ENCODE measurements around the gene DCHS2.

Gene DCHS2

GRCh38 chr4:154304679-154305078 lies 186.9 kb downstream of the DCHS2 start:
- TF ChIP-seq CTCF (IDR thresholded peaks at IDR 0.05) = no peak
- no peak for TF ChIP-seq ZFX (IDR thresholded peaks at IDR 0.05; ENCODE audit: borderline replicate concordance)
- no peak overlapping the region for H3K27ac ChIP-seq

- TF ChIP-seq CTCF (IDR thresholded peaks at IDR 0.05) = no peak
- no peak for TF ChIP-seq ZFX (IDR thresholded peaks at IDR 0.05; ENCODE audit: borderline replicate concordance)
- no peak overlapping the region for H3K27ac ChIP-seq
Observed at GRCh38 chr4:154294652-154295350, 196.8 kb downstream of the DCHS2 start.

GRCh38 chr4:154293427-154293826 lies 198.2 kb downstream of the DCHS2 start:
- TF ChIP-seq ZFX (IDR thresholded peaks at IDR 0.05; ENCODE audit: borderline replicate concordance) (no peak), CTCF (IDR thresholded peaks at IDR 0.05) (no peak)

GRCh38 chr4:154292589-154292988 lies 199.0 kb downstream of the DCHS2 start:
- TF ChIP-seq ZFX (IDR thresholded peaks at IDR 0.05; ENCODE audit: borderline replicate concordance) (no peak), CTCF (IDR thresholded peaks at IDR 0.05) (peak; percentile 11; the same call in 1 of the 2 replicates)
- H3K27ac ChIP-seq = no peak overlapping the region

More at GRCh38 chr4:154293427-154293826, 198.2 kb downstream of the DCHS2 start:
- H3K27ac ChIP-seq = no peak overlapping the region

- TF ChIP-seq CTCF (IDR thresholded peaks at IDR 0.05) (no peak), ZFX (IDR thresholded peaks at IDR 0.05; ENCODE audit: borderline replicate concordance) (no peak)
- no peak overlapping the region for H3K27ac ChIP-seq
Observed at GRCh38 chr4:154277172-154277571, 214.4 kb downstream of the DCHS2 start.

GRCh38 chr4:154276496-154276895 lies 215.1 kb downstream of the DCHS2 start:
- H3K27ac ChIP-seq = no peak overlapping the region
- TF ChIP-seq CTCF (IDR thresholded peaks at IDR 0.05) = no peak
- no peak for TF ChIP-seq ZFX (IDR thresholded peaks at IDR 0.05; ENCODE audit: borderline replicate concordance)

GRCh38 chr4:154254999-154255398 lies 236.6 kb downstream of the DCHS2 start:
- H3K27ac ChIP-seq = no peak overlapping the region
- TF ChIP-seq CTCF (IDR thresholded peaks at IDR 0.05) (peak; percentile 60), ZFX (IDR thresholded peaks at IDR 0.05; ENCODE audit: borderline replicate concordance) (no peak)
